GM12873 (cell line): ENCODE measurements around the gene POU2F1.

Experiments used
- CTCF ChIP-seq: IDR thresholded peaks from 2 replicates; pipeline ENCODE4 v1.5.1; 2012; ENCODE audit warnings: low read depth, mild to moderate bottlenecking, moderate library complexity, low read length, control low read depth; ENCODE audit not compliant: insufficient read depth; ENCODE audit errors: missing control alignments

Gene POU2F1

DNA sequence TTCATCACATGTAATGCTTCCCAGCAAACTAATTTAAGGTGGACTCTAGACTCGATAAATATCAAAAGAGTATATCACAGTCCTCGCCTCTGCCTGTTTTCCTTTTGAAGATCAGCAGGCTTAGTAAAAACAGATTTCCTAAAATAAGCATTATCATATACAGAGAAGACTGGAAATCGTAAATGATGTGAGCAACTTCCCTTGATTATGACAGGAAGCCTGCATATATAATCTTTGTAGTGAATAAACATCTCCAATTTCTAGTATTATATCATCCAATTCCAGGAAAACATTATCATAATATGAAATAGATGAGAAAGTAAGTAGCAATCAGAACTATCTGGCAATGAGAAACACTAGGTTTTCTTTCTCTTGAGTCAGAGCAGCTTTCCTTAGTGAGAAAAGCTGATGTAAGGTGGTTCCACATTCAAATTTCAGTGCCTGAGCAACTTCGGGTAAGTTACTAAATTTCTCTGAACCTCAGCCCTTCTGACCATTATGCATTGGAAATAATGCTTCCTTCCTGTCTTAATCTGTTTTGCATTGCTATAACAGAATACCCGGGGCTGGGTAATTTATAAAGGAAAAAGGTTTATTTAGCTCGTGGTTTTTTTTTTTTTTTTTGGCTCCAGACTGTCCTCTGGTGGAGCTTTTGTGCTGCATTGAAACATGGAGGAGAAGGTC, 12.6 kb upstream of the POU2F1 start:
- TF ChIP-seq CTCF: no peak

GRCh38 chr1:167208624-167208976, 12.1 kb upstream of the POU2F1 start:
- TF ChIP-seq CTCF: no peak

DNA sequence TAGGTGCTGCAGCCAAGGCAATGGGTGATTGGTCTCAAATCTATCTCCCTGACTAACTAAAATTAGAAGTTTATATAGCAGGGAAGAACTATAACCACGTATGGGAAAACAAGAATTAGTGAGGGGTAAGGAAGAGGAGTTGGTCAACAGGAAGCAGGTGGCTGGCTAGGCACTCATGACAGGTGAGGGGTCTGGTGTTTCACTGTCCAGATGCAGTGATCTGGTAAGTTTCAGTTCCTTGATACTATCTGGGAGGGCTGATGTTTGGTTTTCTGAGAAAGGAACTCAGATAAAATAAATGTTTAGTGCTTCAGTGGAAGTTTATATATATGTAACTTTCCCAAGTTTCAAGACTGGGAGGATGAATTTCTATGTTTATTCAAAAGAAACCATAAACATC, 11.6 kb upstream of the POU2F1 start:
- no peak for TF ChIP-seq CTCF

- no peak for TF ChIP-seq CTCF
Observed at GRCh38 chr1:167210966-167211674, 9.6 kb upstream of the POU2F1 start.

DNA sequence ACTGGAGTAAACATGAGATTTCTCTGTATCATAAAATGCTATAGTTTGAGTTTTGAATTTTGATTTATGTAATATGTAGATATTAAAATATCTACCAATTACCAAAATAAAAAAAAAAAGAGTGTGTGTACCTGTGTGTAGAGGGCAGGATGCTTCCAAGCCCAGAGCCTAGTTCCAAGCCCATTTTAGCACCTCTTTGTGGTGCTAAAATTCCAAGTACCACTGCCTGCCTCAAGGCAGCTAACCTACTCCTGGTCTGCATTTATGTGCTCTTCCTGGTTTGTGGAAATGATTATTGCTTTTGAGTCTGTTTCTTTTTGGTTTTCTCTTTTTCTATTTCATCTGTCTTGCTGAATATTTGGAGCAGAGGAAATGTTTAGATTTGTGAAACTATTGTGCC, 8.7 kb upstream of the POU2F1 start:
- no peak for TF ChIP-seq CTCF

DNA sequence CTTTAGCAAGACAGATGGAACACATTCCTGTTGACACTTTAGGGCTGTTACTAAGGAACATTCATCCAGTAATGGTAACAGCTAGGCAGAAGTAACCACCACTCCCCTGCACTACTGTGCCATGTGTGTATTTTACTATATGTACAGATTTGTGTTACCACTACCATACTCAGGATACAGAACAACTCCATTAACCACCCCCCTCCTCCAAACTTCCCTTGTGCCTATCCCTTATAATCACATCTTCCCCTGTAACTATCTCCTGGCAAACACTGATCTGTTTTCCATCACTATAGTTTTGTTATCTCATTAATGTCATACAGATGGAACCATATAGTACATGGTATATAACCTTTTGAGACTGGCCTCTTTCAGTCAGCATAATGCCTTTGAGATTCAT, 3.9 kb upstream of the POU2F1 start:
- no peak for TF ChIP-seq CTCF

- no peak for TF ChIP-seq CTCF
Observed at GRCh38 chr1:167219194-167219593, 1.5 kb upstream of the POU2F1 start.
